H1 (cell line): ENCODE results near the gene SCAMP3. TPM values are rescaled to one million over a fixed set of nuclear protein-coding genes. Genes with fewer than 3 reads are reported as not detected.
A peak's percentile ranks its signal among the peaks of the same experiment; 100 is the strongest.

ENCODE experiments used
- BACH1 ChIP-seq: IDR thresholded peaks from 2 replicates; pipeline ENCODE4 v1.6.1; 2012; ENCODE audit warnings: low read length, improper control_type of control experiment
- CHD1 ChIP-seq: IDR thresholded peaks from 2 replicates; pipeline ENCODE4 v1.6.1; 2012; ENCODE audit warnings: low read depth, low read length, improper control_type of control experiment
- CHD2 ChIP-seq: IDR thresholded peaks from 2 replicates; pipeline ENCODE4 v1.6.1; 2012; ENCODE audit warnings: low read length, improper control_type of control experiment
- CREB1 ChIP-seq: IDR thresholded peaks from 2 replicates; pipeline ENCODE4 v1.6.1; 2012; ENCODE audit warnings: inconsistent platforms
- CTBP2 ChIP-seq: IDR thresholded peaks from 2 replicates; pipeline ENCODE4 v1.7.0; 2011; ENCODE audit warnings: borderline replicate concordance, mild to moderate bottlenecking, moderate library complexity, mixed read lengths, low read length; ENCODE audit not compliant: insufficient read depth, insufficient read length
- CTCF ChIP-seq, 3 experiments: IDR thresholded peaks; 1 replicate in 2 of 3; 2 replicates in 1 of 3; pipeline versions ENCODE4 v1.5.1 to v1.6.1; 2011; ENCODE audit warnings: low read length in 3 of 3, mild to moderate bottlenecking in 3 of 3, inconsistent platforms in 2 of 3, low read depth in 1 of 3, moderate library complexity in 1 of 3; ENCODE audit not compliant: insufficient read depth in 1 of 3; ENCODE audit errors: control extremely low read depth in 1 of 3
- EP300 ChIP-seq, 2 experiments: IDR thresholded peaks; 1 replicate in 1 of 2; 2 replicates in 1 of 2; pipeline ENCODE4 v1.6.1; 2011 to 2012; ENCODE audit warnings: low read depth in 2 of 2, low read length in 2 of 2, mild to moderate bottlenecking in 2 of 2, borderline replicate concordance in 1 of 2, inconsistent platforms in 1 of 2, moderate library complexity in 1 of 2
- EZH2 ChIP-seq: fragments of 200-600 bp; sonication (generic); IDR thresholded peaks from 2 replicates; pipeline ENCODE4 v1.7.1; 2012; ENCODE audit warnings: low read depth, mild to moderate bottlenecking, moderate library complexity, low read length, inconsistent platforms; ENCODE audit not compliant: severe bottlenecking
- HDAC2 ChIP-seq, 2 experiments: fragments of 300-600 bp in 1 of 2; sonication (generic) in 1 of 2; IDR thresholded peaks; 2 replicates each; pipeline ENCODE4 v1.6.1; 2011 to 2012; ENCODE audit warnings: low read depth in 2 of 2, low read length in 2 of 2, mild to moderate bottlenecking in 2 of 2, moderate library complexity in 2 of 2, borderline replicate concordance in 1 of 2, inconsistent platforms in 1 of 2
- KDM4A ChIP-seq: IDR thresholded peaks from one replicate; pipeline ENCODE4 v1.7.1; 2012; ENCODE audit warnings: low read depth, mild to moderate bottlenecking, moderate library complexity, low read length, inconsistent platforms; ENCODE audit not compliant: severe bottlenecking
- MAX ChIP-seq: IDR thresholded peaks from 2 replicates; pipeline ENCODE4 v1.6.1; 2012; ENCODE audit warnings: inconsistent platforms
- NRF1 ChIP-seq: IDR thresholded peaks from 2 replicates; pipeline ENCODE4 v1.6.1; 2011; ENCODE audit warnings: mild to moderate bottlenecking, low read depth, low read length, improper control_type of control experiment
- POLR2AphosphoS5 ChIP-seq: IDR thresholded peaks from 2 replicates; pipeline ENCODE4 v1.6.1; 2011; ENCODE audit warnings: low read depth, low read length
- RBBP5 ChIP-seq: IDR thresholded peaks from 2 replicates; pipeline ENCODE4 v1.7.1; 2012; ENCODE audit warnings: low read depth, mild to moderate bottlenecking, inconsistent platforms, low read length, moderate library complexity, borderline replicate concordance
- SIRT6 ChIP-seq: IDR thresholded peaks from one replicate; pipeline ENCODE4 v1.7.1; 2012; ENCODE audit warnings: low read length, inconsistent platforms
- SP1 ChIP-seq: IDR thresholded peaks from 2 replicates; pipeline ENCODE4 v1.6.1; 2011; ENCODE audit warnings: low read depth, low read length
- SUZ12 ChIP-seq: fragments of 200-600 bp; sonication (generic); IDR thresholded peaks from 2 replicates; pipeline ENCODE4 v1.6.1; 2012; ENCODE audit warnings: mild to moderate bottlenecking, inconsistent platforms, low read length, moderate library complexity, mixed read lengths
- TAF7 ChIP-seq: optimal IDR thresholded peaks from 2 replicates; pipeline ENCODE3; 2011; ENCODE audit warnings: low read depth, mild to moderate bottlenecking, inconsistent platforms, low read length, moderate library complexity, borderline replicate concordance
- YY1 ChIP-seq: IDR thresholded peaks from 2 replicates; pipeline ENCODE4 v1.6.1; 2011; ENCODE audit warnings: low read depth, mild to moderate bottlenecking, low read length
- polyA plus RNA-seq, 7 experiments: library from polyadenylated mRNA; depleted of rRNA in 3 of 7; stranded (reverse) in 5 of 7; unstranded in 2 of 7; fragments of >200 nt in 5 of 7; fragments of 200-250 nt in 2 of 7; gene quantifications; 1 replicate in 5 of 7; 2 replicates in 1 of 7; 4 replicates in 1 of 7; pipeline versions ENCODE4 v1.2.1 to v1.2.3, GENCODE V29; 2011 to 2013; ENCODE audit warnings: missing spikeins in 2 of 7, mixed read lengths in 2 of 7
- total RNA-seq: library from RNA; stranded (reverse); fragmentation: NEBNext Ultra II Directional; extraction: Animal tissue kit (Norgen Biotek cat#: 25700); gene quantifications from 2 replicates; pipeline ENCODE4 v1.2.1, GENCODE V29; 2021

SCAMP3 gene
- total and polyA plus RNA-seq, 2 of the 8 experiments (the other 6 are each of a cell fraction or from before 2014, with no cell fraction given) = 48.9 to 143 TPM

GRCh38 chr1:155244368-155245162 is 17.6 kb downstream of the SCAMP3 start (continued):
- peak in 2 of 3 experiments; percentile 20 to 21; a peak in 2 of 4 replicates for TF ChIP-seq CTCF (IDR thresholded peaks at IDR 0.05; ENCODE audit: control extremely low read depth in 1 of 3, insufficient read depth in 1 of 3, low read depth in 1 of 3, low read length in 3 of 3)
- peak; percentile 90 for TF ChIP-seq SP1
- TF ChIP-seq NRF1 = peak; percentile 46; the same call in 1 of the 2 replicates
- TF ChIP-seq MAX = peak; percentile 85
- peak in 1 of 2 experiments; percentile 76; a peak in 1 of 3 replicates for TF ChIP-seq EP300 (IDR thresholded peaks at IDR 0.05; ENCODE audit: borderline replicate concordance in 1 of 2, low read depth in 2 of 2, low read length in 2 of 2)
- TF ChIP-seq CREB1 = peak; percentile 71
- TF ChIP-seq CTBP2 = peak; percentile 65
- TF ChIP-seq BACH1 = peak; percentile 60
- no peak for TF ChIP-seq SUZ12
- TF ChIP-seq RBBP5 = peak; percentile 80
- peak; percentile 84 for TF ChIP-seq CHD2
- no peak for TF ChIP-seq KDM4A
- no peak for TF ChIP-seq SIRT6
- TF ChIP-seq EZH2 = no peak
- no peak for TF ChIP-seq CHD1
- TF ChIP-seq TAF7 = no peak
- TF ChIP-seq YY1 = 0 out of 2 replicates have a peak, but pooled peaks have one; percentile 64
- peak; percentile 94 for TF ChIP-seq POLR2AphosphoS5
- TF ChIP-seq HDAC2 (IDR thresholded peaks at IDR 0.05; ENCODE audit: borderline replicate concordance in 1 of 2, low read depth in 2 of 2, low read length in 2 of 2) = peak; percentile 97 to 98; a peak in 2 of 4 replicates
